Left ventricle myocardium inferior (tissue), 1 donor: Measurements from ENCODE around the gene PCDHGA7. TPM values are rescaled to one million over a fixed set of nuclear protein-coding genes. Genes with fewer than 3 reads are reported as not detected.
A peak's percentile ranks its signal among the peaks of the same experiment; 100 is the strongest.

ENCODE experiments used
- DNase-seq: peaks from one replicate; pipeline ENCODE4 v3.0.0-alpha.2; 2020
- H3K27ac ChIP-seq: fragments of 200-600 bp; replicated peaks from 2 replicates; pipeline ENCODE4 v1.8.0; 2021
- H3K27me3 ChIP-seq: fragments of 200-600 bp; 2 replicates; pipeline ENCODE4 v1.8.0; 2021; ENCODE audit warnings: low read depth
- H3K36me3 ChIP-seq: fragments of 200-600 bp; 2 replicates; pipeline ENCODE4 v1.8.0; 2021
- H3K4me1 ChIP-seq: fragments of 200-600 bp; 2 replicates; pipeline ENCODE4 v1.8.0; 2021
- H3K4me3 ChIP-seq: fragments of 200-600 bp; 2 replicates; pipeline ENCODE4 v1.8.0; 2021; ENCODE audit warnings: mild to moderate bottlenecking, moderate library complexity
- H3K9me3 ChIP-seq: fragments of 200-600 bp; replicated peaks from 2 replicates; pipeline ENCODE4 v1.8.0; 2021
- intact Hi-C: fragments of 100-400 bp; cut with micrococcal nuclease; formaldehyde crosslinking; loops from one replicate; pipeline ENCODE4 v1.11.0; 2022
- total RNA-seq: library from RNA; stranded (reverse); fragmentation: NEBNext Ultra II Directional; extraction: Animal tissue kit (Norgen Biotek cat#: 25700); gene quantifications from one replicate; pipeline ENCODE4 v1.2.1, GENCODE V29; 2021
- TF ChIP-seq, protein P1 (sequence below): fragments of 200-600 bp; IDR thresholded peaks from 2 replicates; pipeline ENCODE4 v1.8.0; 2021; ENCODE audit warnings: antibody characterized with exemption, mild to moderate bottlenecking, borderline replicate concordance
- donor health status: DM: no; HTN: yes; CAD: no; lungs with severe emphysema.

The PCDHGA7 gene
- total RNA-seq, 1 donor from 2014 or later: 5.8 TPM

DNA sequence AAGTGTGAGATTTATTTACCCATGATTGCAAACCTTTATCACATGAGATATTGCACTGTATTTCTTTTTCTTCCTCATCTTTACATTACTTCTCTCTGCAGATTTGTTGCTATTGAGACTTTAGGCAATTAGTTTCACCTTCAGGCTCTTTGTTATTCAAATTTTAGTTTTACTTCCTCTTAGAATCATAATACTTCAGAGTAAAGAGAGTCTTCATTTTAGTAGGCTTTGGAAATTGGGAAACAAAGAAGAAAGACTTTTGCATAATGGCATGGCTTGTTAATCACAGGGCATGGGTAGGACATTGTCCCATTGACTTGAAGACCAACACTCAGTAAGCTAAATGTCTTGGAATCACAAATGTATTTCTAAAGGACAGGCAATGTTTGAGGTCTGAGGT lies 19.8 kb upstream of the PCDHGA7 start:
- Histone ChIP-seq H3K9me3 (peaks cover 99% of the 10 kb centered on the region), H3K4me1 (peaks cover 37% of the 10 kb centered on the region), H3K27ac (no peak overlapping the region), H3K36me3 (peaks cover 30% of the 10 kb centered on the region), H3K27me3 (no peaks in the 10 kb centered on the region), H3K4me3 (no peak overlapping the region)
- intact Hi-C loops: no loop called here
- DNase-seq: no peak
- TF ChIP-seq, protein P1, sequence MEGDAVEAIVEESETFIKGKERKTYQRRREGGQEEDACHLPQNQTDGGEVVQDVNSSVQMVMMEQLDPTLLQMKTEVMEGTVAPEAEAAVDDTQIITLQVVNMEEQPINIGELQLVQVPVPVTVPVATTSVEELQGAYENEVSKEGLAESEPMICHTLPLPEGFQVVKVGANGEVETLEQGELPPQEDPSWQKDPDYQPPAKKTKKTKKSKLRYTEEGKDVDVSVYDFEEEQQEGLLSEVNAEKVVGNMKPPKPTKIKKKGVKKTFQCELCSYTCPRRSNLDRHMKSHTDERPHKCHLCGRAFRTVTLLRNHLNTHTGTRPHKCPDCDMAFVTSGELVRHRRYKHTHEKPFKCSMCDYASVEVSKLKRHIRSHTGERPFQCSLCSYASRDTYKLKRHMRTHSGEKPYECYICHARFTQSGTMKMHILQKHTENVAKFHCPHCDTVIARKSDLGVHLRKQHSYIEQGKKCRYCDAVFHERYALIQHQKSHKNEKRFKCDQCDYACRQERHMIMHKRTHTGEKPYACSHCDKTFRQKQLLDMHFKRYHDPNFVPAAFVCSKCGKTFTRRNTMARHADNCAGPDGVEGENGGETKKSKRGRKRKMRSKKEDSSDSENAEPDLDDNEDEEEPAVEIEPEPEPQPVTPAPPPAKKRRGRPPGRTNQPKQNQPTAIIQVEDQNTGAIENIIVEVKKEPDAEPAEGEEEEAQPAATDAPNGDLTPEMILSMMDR: no peak

GRCh38 chr5:141363952-141364660 lies 18.4 kb upstream of the PCDHGA7 start, which contains the start of gene PCDHGA5:
PCDHGA5 (plus strand) TSS chr5:141364162; CDS start chr5:141364331, 169 bp downstream.
- peak within 1 kb of the TSS; percentile 47 for H3K4me3 ChIP-seq
- H3K4me1 ChIP-seq: peaks cover 42% of the 10 kb centered on the region
- intact Hi-C loops: no loop called here
- no peaks in the 10 kb centered on the region for H3K27me3 ChIP-seq
- DNase-seq: no peak
- peaks cover 98% of the 10 kb centered on the region for H3K9me3 ChIP-seq
- TF ChIP-seq, protein P1: peak; percentile 51
- H3K36me3 ChIP-seq: peaks cover 30% of the 10 kb centered on the region
- H3K27ac ChIP-seq: peak within 1 kb of the TSS; percentile 45

DNA sequence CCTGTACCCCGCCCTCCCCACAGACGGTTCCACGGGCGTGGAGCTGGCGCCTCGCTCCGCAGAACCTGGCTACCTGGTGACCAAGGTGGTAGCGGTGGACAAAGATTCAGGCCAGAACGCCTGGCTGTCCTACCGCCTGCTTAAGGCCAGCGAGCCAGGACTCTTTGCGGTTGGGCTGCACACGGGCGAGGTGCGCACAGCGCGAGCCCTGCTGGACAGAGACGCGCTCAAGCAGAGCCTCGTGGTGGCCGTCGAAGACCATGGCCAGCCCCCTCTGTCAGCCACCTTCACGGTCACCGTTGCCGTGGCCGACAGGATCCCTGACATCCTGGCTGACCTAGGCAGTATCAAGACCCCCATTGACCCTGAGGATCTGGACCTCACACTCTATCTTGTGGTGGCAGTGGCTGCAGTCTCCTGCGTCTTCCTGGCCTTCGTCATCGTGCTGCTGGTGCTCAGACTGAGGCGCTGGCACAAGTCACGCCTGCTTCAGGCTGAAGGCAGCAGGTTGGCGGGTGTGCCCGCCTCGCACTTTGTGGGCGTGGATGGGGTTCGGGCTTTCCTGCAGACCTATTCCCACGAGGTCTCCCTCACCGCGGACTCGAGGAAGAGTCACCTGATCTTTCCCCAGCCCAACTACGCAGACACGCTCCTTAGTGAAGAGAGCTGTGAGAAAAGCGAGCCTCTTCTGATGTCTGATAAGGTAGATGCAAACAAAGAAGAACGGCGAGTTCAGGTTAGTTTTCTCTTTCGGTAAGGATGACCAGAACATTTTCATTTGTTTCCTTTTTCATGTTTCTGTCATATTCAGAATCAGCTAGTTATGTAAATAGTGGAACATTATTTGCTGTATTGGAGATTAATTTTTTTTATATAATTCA lies 16.3 kb upstream of the PCDHGA7 start:
- DNase-seq: no peak
- H3K27ac ChIP-seq: no peak overlapping the region
- peaks cover 30% of the 10 kb centered on the region for H3K36me3 ChIP-seq
- TF ChIP-seq, protein P1: no peak
- H3K4me1 ChIP-seq: peaks cover 43% of the 10 kb centered on the region
- peaks cover 98% of the 10 kb centered on the region for H3K9me3 ChIP-seq
- no peak overlapping the region for H3K4me3 ChIP-seq
- H3K27me3 ChIP-seq: no peaks in the 10 kb centered on the region
- intact Hi-C loops: no loop called here

- TF ChIP-seq, protein P1: peak; percentile 64
- Histone ChIP-seq H3K4me1 (peaks cover 59% of the 10 kb centered on the region), H3K9me3 (peaks cover 99% of the 10 kb centered on the region), H3K27me3 (no peaks in the 10 kb centered on the region), H3K27ac (peak within 1 kb of the TSS; percentile 66), H3K4me3 (peak within 1 kb of the TSS; percentile 57), H3K36me3 (peaks cover 39% of the 10 kb centered on the region)
- DNase-seq: peak; percentile 56
- intact Hi-C loops: no loop called here
Measured at GRCh38 chr5:141369994-141370848, 12.3 kb upstream of the PCDHGA7 start, which contains the start of gene PCDHGB3. PCDHGB3 (plus strand) TSS chr5:141370242; CDS start chr5:141370395, 153 bp downstream.
